Mesenteric fat pad (tissue), 1 donor: ENCODE results near the gene MYL7. TPM values are rescaled to one million over a fixed set of nuclear protein-coding genes. Genes with fewer than 3 reads are reported as not detected.

Experiments
- DNase-seq: peaks from one replicate; pipeline ENCODE4 v3.0.0-alpha.2; 2020; ENCODE audit warnings: low spot score
- total RNA-seq: library from RNA; stranded (reverse); fragmentation: NEBNext Ultra II Directional; extraction: Animal tissue kit (Norgen Biotek cat#: 25700); gene quantifications from one replicate; pipeline ENCODE4 v1.2.1, GENCODE V29; 2021
- donor health status: DM: yes; HTN: yes; CAD: no.

The MYL7 gene
- total RNA-seq, 1 donor from 2014 or later, result not detected

GRCh38 chr7:44112997-44113763, 28.0 kb downstream of the MYL7 start:
- no peak for DNase-seq

DNA sequence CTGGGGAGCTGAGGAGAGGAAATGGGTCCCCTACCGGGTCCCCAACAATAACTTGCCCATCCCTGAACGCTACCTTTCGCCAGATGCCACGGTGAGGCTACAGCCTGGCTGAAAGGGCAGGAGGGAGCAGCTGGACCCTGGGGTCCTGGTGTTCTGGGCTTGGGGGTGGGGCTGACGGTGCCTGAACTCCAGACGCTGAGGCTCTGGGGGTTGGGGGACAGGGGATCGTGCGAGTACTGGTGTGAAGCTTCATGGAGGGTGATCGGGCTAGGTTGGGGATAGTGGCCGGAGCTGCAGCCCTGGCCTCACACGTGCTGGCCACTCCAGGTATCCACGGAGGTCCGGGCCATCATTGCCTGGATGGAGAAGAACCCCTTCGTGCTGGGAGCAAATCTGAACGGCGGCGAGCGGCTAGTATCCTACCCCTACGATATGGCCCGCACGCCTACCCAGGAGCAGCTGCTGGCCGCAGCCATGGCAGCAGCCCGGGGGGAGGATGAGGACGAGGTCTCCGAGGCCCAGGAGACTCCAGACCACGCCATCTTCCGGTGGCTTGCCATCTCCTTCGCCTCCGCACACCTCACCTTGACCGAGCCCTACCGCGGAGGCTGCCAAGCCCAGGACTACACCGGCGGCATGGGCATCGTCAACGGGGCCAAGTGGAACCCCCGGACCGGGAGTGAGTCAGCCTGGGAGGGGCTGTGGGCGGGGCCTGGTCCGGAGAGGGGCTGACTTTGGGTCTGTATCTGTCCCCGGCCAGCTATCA, 28.7 kb downstream of the MYL7 start:
- DNase-seq, result no peak

- DNase-seq, result no peak
Measured at GRCh38 chr7:44111761-44112160, 29.4 kb downstream of the MYL7 start.

GRCh38 chr7:44110719-44111635, 30.2 kb downstream of the MYL7 start:
- no peak for DNase-seq

GRCh38 chr7:44109991-44110390, 31.1 kb downstream of the MYL7 start:
- no peak for DNase-seq

DNA sequence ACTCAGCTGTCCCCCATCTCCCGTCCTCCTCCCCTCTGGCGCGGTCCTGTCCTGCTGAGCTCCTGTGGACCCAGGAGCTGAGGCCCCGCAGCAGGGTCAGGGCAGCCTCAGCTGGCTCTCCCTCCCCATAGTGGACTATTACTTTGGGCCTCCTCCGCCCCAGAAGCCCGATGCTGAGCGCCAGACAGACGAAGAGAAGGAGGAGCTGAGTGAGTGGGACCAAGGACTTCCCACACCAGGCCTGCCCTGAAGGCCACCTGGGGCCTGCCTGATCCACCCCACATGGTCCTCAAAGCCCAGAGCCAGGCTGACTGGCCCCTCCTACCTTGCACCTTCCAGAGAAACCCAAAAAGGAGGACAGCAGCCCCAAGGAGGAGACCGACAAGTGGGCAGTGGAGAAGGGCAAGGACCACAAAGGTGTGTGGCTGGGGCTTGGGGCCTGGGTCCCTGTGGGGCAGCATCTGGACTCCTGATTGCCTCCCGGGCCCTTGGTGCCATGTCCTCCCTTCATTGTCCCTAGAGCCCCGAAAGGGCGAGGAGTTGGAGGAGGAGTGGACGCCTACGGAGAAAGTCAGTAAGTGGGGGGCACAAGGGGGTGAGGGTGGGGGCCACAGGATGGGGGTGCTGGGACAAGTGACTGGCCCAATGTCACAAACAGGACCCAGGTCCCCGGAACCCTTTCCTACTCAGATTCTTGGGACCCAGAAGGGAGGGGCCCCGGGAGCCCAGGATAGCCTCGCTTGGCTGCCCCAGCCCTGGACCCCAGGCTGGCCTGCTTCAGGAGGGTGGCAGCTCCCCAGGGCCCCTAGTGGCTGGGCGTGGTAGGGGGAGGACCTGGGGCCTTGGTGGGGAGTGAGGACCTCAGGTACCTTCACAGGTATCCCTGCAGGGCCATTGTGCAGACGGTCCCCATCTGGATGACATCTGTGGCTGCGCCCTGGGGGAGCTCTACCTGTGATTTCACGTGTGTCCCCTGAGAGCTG, 32.1 kb downstream of the MYL7 start:
- DNase-seq, result no peak

DNA sequence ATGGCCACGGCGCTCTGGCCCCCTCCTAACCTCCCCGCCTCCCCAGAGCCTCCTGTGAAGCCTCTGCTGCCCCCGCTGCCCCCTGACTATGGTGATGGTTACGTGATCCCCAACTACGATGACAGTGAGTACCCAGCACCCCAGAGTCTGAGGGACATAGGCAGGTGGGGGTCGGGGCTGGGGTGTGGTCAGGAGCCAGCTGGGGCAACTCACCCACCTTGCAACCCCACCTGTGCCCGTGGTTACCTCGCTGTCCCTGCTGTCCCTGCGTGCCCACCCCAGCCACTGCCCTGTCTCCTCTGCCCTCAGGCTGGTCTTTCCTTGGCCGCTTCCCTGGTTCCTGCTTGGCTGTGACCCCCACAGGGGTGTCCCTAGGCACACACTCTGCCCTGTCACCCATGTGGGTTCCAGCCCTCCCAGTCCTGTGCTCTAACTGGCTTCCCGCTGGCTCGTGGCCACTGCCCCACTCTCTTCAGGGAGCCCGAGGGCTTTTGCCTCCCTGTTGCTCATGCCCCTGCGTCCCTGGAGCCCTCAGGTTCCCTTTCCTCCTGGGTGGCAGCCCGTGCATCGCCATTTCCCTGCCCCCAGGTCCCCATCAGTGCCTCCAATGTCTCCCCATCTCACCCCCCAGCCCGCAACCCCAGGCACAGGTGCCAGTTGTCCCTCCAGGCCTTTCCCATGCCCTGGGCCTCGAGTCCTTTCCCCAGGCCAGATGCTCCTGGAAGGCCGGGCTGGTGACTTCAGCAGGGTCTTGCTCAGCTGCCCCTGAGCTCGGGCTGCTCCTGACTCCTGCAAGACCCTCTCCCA, 33.0 kb downstream of the MYL7 start:
- no peak for DNase-seq

DNA sequence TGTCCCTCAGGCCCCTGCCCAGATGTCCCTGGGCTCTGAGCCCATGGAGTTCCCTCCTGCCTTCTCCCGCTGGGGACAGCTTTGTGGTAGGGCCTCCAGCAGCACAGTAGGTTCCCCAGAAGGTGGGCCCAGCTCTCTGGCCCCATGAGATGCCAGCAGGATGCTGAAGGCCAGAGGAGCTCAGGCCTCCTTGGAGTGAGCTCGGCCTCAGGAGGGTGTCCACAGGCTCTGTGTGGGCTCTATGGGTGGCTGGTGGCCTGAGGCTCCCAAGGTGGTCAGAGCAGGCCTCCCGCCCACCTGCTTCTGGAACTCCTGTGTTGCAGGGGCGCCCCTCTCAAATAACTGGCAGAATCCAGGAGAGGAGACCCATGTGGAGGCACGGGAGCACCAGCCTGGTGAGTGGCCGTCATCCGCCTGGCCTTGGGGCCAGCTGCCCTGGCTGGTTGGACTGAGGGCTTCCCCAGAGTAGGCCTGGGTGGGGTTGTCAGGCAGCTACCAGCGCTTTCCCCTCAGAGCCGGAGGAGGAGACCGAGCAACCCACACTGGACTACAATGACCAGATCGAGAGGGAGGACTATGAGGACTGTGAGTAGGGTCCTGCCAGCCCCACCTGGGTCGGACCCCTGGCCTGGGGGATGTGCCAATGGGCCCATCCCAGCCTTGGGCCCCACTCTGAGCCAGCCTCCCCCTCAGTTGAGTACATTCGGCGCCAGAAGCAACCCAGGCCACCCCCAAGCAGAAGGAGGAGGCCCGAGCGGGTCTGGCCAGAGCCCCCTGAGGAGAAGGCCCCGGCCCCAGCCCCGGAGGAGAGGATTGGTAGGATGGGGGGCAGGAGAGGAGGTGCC, 33.8 kb downstream of the MYL7 start:
- no peak for DNase-seq

GRCh38 chr7:44106311-44107065, 34.6 kb downstream of the MYL7 start:
- no peak for DNase-seq

DNA sequence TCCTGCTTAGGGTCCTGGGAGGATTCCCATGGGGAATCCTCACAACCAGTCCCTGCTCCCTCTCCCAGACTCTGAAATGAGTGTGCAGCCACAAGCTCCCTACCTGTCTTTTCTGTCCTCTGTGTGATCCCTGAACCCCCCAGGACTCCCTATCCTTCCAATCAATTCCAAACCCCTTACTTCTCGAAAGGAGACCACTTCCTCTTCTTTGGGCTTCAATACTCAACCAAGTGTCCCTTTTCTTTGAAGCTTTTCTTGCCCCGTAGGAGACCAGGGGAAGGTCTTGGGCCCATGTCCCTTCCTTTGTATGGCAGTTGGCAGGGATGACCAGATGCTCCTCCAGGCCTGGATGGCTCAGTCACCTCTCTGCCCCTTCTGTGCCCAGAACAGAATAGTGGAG, 35.3 kb downstream of the MYL7 start:
- DNase-seq, result no peak

- DNase-seq, result no peak
Measured at GRCh38 chr7:44104860-44105771, 36.0 kb downstream of the MYL7 start.

GRCh38 chr7:44103923-44104859, 36.9 kb downstream of the MYL7 start, which contains the start of gene AEBP1:
Gene AEBP1, plus strand, starts transcription at chr7:44104345. Its CDS starts 321 bp downstream, at chr7:44104666.
- DNase-seq, result no peak

DNA sequence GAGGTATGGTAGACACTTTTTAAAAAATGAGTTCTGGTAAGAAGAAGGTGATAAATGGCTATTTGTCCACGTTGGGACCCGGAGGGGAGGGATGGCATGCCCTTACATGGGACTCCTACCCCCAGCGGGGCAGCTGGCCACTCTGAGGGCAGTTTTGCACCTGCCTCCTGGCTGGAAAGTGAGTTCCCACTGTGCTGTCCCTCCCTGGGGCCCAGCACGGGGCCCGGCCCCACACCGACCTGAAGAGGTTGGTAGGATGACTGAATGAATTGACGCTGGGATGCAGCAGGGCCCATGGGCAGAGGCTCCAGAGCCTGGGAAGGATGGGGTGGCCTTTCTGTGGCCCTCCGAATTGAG, 37.6 kb downstream of the MYL7 start:
- no peak for DNase-seq

DNA sequence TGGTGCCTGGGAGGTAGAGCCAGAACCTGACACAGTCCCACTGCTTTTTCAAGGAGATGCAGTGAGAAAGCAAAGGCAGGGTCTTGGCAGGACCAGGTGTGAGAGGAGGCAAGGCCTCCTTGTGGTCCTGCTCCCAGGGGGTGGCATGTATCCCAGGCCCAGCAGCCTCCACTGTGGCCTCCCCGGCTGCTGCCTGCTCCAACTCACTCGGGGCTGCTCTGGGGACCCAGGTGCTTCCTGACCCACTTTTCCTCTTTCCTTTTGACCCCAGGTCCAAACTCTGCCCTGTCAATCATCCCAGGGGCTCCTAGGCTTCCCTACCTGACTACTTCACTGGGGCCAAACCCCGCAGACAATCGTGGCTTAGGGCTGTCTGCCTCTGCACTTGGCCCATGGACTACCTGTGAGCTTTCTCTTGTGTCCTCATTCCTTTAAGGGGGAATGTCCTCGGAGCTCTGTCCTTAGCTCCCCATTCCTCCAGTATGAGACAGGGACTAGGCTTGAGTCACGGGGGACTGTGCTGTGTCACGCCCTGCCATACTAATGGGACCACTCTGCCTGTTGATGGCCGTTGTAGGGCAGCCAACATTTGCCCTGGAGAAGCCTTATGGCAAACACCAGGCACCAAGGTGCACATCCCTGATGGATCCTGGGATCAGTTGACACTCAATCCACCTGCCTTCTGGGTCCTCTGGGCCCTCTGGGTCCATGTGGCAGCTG, 38.1 kb downstream of the MYL7 start:
- no peak for DNase-seq
